Stomach (tissue), 4 donors: ENCODE measurements around the gene XYLB.

Experiments used
- EP300 ChIP-seq: sonication (generic); formaldehyde crosslinking; IDR thresholded peaks from one replicate; pipeline ENCODE4 v1.6.1; 2017; ENCODE audit warnings: antibody characterized with exemption
- POLR2A ChIP-seq, 4 donors: fragments of 450-650 bp; IDR thresholded peaks; one replicate each; pipeline ENCODE4 v1.6.1; 2016; ENCODE audit warnings: antibody characterized with exemption in 4 of 4, control low read depth in 2 of 4, mild to moderate bottlenecking in 1 of 4, moderate library complexity in 1 of 4
- POLR2AphosphoS5 ChIP-seq, 3 donors: sonication (generic); formaldehyde crosslinking; IDR thresholded peaks; one replicate each; pipeline ENCODE4 v1.6.1; 2016; ENCODE audit warnings: antibody characterized with exemption in 3 of 3
- TF ChIP-seq, protein P1 (sequence below), 7 experiments: fragments of 450-650 bp in 4 of 7; fragments of 200-600 bp in 3 of 7; sonication (generic) in 3 of 7; IDR thresholded peaks; one replicate each; pipeline ENCODE4 v1.5.1; 2016 to 2019; ENCODE audit warnings: antibody characterized with exemption in 7 of 7, control low read depth in 2 of 7, mild to moderate bottlenecking in 1 of 7

DNA sequence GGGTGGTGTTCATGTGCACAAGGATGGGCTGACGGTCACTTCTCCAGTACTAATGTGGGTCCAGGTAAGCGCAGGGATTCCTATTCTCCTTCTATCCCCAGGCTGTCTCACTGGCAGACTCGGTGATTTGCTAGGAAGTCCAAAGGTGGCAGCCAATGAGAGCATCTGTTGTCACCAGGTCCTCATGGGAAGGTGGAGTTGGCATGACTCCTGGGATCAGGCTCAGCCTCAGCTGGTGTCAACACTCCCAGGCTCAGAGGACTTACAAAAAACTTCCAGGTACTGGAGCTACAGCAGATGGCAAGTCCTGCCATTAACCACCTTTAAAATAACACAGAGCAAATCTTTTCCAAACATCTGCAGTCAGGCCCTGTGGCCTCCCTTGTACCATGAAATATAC lies 13.8 kb downstream of the XYLB start:
- TF ChIP-seq, protein P1, sequence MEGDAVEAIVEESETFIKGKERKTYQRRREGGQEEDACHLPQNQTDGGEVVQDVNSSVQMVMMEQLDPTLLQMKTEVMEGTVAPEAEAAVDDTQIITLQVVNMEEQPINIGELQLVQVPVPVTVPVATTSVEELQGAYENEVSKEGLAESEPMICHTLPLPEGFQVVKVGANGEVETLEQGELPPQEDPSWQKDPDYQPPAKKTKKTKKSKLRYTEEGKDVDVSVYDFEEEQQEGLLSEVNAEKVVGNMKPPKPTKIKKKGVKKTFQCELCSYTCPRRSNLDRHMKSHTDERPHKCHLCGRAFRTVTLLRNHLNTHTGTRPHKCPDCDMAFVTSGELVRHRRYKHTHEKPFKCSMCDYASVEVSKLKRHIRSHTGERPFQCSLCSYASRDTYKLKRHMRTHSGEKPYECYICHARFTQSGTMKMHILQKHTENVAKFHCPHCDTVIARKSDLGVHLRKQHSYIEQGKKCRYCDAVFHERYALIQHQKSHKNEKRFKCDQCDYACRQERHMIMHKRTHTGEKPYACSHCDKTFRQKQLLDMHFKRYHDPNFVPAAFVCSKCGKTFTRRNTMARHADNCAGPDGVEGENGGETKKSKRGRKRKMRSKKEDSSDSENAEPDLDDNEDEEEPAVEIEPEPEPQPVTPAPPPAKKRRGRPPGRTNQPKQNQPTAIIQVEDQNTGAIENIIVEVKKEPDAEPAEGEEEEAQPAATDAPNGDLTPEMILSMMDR (IDR thresholded peaks at IDR 0.05) = no peak
- no peak for TF ChIP-seq POLR2AphosphoS5 (IDR thresholded peaks at IDR 0.05)
- no peak for TF ChIP-seq EP300
- TF ChIP-seq POLR2A (IDR thresholded peaks at IDR 0.05) = no peak
